ENCODE measurements around the gene BTBD9. TPM values are rescaled to one million over a fixed set of nuclear protein-coding genes. Genes with fewer than 3 reads are reported as not detected.

The BTBD9 gene
- total RNA-seq, 1 experiment from 2014 or later, result 10.8 TPM

GRCh38 chr6:38118791-38119365 lies 520.9 kb downstream of the BTBD9 start:
- Histone ChIP-seq H3K4me2 (no peak overlapping the region), H3K4me1 (replicated peaks; ENCODE audit: insufficient read depth) (no peaks in the 10 kb centered on the region), H3F3A (ENCODE audit: insufficient read depth, low read depth) (0 out of 2 replicates have a peak, but pooled peaks cover 7% of the 10 kb centered on the region), H3K9me2 (ENCODE audit: insufficient read depth) (no peaks in the 10 kb centered on the region), H2AFZ (no peak overlapping the region), H3K36me3 (ENCODE audit: low read depth) (no peaks in the 10 kb centered on the region), H3K9me3 (ENCODE audit: insufficient read depth, low read depth) (no peaks in the 10 kb centered on the region), H3K27ac (no peak overlapping the region), H4K20me1 (ENCODE audit: insufficient read depth) (peaks cover 6% of the 10 kb centered on the region), H3K79me2 (ENCODE audit: low read depth) (no peaks in the 10 kb centered on the region), H3K27me3 (ENCODE audit: insufficient read depth, low read depth) (no peaks in the 10 kb centered on the region), H3K4me3 (no peak overlapping the region)
- intact Hi-C loops (cut with micrococcal nuclease; ENCODE audit: unreplicated experiment), result no loop called here
- ChIA-PET POLR2A (ENCODE audit: unreplicated experiment) (no interaction called here), CTCF (interaction anchor here (0.6 kb wide), 1 partner anchor 11 kb away, joined by 3 read pairs; no protein-coding TSS in a partner anchor)
- no peak for DNase-seq
- TF ChIP-seq EZH2 (IDR thresholded peaks at IDR 0.05; ENCODE audit: low read depth), result no peak
- no peak for TF ChIP-seq CTCF (conservative IDR thresholded peaks at IDR 0.05)
- BruUV-seq (replicated peaks), result no TSS peak

Other genes with a start within 250 kb of the BTBD9 start
- 77.1 and 118 TPM in 2 replicates for gene GLO1, start 63.2 kb upstream of the BTBD9 start, total RNA-seq (2021)
- gene DNAH8, start 75.4 kb upstream of the BTBD9 start, total RNA-seq (2021), result not detected in 2 replicates

Measured in PC-9 (cell line).